ENCODE data around the gene TCF25.
"Not testable (repeated sequence)": the region's sequence is repeated elsewhere in the genome, so short reads cannot be mapped to it uniquely, and the experiment has no call there.

Gene TCF25, protein sequence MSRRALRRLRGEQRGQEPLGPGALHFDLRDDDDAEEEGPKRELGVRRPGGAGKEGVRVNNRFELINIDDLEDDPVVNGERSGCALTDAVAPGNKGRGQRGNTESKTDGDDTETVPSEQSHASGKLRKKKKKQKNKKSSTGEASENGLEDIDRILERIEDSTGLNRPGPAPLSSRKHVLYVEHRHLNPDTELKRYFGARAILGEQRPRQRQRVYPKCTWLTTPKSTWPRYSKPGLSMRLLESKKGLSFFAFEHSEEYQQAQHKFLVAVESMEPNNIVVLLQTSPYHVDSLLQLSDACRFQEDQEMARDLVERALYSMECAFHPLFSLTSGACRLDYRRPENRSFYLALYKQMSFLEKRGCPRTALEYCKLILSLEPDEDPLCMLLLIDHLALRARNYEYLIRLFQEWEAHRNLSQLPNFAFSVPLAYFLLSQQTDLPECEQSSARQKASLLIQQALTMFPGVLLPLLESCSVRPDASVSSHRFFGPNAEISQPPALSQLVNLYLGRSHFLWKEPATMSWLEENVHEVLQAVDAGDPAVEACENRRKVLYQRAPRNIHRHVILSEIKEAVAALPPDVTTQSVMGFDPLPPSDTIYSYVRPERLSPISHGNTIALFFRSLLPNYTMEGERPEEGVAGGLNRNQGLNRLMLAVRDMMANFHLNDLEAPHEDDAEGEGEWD

DNA sequence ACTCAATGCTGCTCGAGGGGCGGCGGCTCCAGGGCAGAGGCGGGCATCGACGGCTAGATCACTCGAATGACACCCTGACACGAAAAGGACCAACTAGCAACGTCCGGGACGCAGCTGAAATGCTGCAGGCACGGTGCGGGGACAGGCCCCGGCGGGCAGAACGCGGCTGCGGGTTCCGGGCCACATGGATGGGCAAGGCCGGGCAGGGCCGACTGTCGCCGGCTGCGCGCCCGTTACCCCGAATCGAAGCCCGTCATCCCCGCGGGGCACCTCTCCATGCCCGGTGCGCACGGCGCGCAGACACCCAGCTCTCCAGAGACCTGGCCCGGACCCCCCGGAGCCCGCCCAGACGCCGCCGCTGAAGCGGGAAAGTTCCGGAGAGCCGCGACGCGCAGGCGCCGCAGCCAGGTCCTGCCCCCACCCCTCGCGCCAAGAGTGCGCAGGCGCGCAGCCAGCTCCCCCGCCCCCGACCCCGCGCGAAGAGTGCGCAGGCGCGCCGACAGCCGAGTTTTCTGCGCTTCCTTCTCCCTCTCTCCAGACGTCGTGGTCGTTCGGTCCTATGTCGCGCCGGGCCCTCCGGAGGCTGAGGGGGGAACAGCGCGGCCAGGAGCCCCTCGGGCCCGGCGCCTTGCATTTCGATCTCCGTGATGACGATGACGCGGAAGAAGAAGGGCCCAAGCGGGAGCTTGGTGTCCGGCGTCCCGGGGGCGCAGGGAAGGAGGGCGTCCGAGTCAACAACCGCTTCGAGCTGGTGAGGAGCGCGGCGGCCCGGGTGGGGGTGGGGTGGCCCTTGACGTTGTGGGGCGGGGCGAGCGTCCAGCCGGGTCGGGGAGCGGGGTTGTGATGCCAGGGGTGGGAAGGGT lies at the start of gene TCF25:
TSS of gene TCF25 (plus strand) at position 484 of the 863 bp plus-strand sequence. CDS start at position 560, 76 bp downstream.
- DNase-seq = peak; percentile 72 to 74

- not testable (repeated sequence) for DNase-seq
These were observed 49.6 kb upstream of the TCF25 start for GRCh38 chr16:89823824-89824148.

- DNase-seq = no peak
These were observed 46.6 kb upstream of the TCF25 start for GRCh38 chr16:89826531-89827382.

GRCh38 chr16:89827383-89828198 lies 45.8 kb upstream of the TCF25 start:
- DNase-seq = peak; percentile 26 to 66

GRCh38 chr16:89828199-89828869 lies 45.1 kb upstream of the TCF25 start, which contains the start of gene SPIRE2:
SPIRE2 (plus strand) TSS chr16:89828475; CDS start chr16:89828551, 76 bp downstream.
- no peak for DNase-seq

DNA sequence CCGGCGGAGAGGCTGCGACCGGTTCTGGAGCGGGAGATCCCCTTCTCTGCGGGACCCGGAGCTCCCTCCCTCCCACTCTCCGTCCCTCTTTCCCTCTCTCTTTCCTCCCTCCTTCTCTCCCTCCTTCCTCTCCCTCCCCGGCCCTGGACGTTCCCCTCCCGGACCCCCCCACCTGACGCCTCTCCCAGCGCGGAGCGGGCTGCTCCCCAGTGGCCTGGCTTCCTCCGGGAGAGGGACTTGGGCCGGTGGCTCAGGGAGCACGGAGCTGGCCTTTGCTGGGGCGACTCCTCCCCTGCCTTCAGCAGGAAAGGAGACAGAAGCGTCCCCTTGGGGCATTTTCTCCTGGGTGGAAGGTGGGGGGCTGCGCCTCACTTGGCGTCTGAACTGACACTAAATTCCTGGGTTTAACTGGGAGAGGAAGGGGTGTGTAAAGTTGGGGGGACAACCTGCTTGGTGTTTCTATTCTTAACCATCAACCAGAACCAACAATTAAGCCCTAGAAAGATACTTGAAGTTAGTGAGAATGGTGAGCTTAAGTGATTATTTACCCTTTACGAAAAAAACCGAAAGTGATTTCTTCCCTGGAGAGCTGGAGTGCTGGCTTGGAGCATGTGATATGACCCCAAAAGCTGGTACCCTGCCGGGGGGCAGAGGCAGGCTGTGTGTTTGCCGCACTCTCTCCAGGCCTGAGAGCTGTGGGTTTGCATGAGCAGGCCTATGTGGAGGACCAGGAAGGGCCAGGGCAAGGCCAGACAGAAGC lies 44.3 kb upstream of the TCF25 start:
- DNase-seq = no peak

GRCh38 chr16:89829630-89830437 lies 43.6 kb upstream of the TCF25 start:
- no peak for DNase-seq

DNA sequence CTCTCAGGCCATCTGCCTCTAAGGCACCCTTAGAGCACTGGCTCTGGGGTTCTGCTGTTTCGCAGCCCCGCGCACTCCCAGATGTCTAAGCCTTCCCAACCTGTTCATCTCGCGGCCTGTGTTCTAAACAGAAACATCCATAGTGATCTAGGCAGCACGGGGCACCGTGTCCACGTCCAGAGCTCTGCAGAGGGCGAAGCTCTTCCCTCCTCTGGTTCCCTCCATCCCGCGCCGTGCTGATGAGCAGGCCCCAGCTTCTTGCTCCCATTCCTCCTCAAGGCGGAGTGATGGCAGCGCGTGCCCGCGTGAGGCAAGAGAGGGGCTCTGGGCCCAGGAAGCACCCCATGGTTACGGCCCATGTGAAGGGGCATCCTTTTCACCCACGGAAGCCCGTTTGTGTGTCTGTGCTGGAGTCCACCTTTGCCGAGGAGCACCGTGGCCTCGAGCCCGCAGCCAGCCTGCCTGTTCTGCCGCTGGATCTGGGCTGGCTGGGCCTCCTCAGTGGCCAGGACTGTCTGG lies 41.5 kb upstream of the TCF25 start:
- DNase-seq = no peak

- DNase-seq = not testable (repeated sequence)
These were observed 39.6 kb upstream of the TCF25 start for GRCh38 chr16:89833664-89834363.

DNA sequence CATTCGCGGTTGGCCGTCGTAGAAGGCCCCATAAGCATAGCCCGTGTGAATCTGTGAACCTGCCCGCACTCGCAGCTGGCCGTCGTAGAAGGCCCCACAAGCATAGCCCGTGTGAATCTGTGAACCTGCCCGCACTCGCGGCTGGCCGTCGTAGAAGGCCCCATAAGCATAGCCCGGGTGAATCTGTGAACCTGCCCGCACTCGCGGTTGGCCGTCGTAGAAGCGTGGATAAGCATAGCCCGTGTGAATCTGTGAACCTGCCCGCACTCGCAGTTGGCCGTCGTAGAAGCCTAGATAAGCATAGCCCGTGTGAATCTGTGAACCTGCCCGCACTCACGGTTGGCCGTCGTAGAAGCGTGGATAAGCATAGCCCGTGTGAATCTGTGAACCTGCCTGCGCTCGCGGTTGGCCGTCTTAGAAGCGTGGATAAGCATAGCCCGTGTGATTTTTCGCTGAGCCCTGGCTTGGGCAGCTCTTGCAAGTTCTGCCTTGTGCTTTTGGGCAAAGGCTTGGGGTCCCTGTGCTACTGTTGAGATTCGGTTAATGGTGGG lies 38.5 kb upstream of the TCF25 start:
- DNase-seq = not testable (repeated sequence)

DNA sequence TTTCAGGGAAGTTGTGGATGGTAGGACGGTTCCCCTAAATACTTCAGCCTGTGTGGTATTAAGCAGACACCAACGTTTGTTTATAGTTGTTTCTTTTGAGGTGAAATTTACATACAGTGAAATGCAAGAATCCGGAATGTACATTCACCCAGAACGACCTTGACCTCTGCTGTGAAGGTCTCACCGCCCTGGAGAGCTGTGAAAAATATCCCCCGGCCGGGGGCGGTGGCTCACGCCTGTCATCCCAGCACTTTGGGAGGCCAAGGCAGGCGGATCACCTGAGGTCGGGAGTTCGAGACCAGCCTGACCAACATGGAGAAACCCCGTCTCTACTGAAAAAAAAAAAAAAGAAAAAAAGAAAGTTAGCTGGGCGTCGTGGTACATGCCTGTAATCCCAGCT lies 36.9 kb upstream of the TCF25 start:
- DNase-seq = not testable (repeated sequence)

DNA sequence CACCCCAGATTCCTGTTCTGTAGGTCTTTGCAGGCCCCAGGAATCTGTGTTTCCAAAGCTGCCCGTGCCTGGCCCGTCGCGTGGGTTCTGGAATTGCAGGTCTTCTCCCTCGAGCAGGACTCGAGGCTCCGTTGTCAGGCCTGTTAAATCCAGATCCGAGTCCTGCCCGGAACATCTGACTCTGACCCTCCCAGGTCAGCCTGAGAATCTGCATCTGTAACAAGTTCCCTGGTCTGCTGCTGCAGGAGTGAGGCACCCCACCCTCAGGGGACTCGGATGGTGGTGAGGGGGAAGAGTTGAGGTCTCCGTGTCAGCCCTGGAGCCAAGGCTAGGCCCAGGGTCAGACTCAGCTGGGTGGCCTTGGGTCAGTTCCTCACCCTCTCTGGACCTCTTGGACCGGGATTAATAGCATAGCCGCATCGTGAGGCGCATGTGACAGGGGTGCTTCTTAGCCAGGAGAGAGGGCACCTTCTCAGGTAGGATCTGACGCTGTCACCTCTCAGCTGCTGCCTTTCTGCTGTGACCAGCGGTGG lies 36.3 kb upstream of the TCF25 start:
- no peak for DNase-seq

DNA sequence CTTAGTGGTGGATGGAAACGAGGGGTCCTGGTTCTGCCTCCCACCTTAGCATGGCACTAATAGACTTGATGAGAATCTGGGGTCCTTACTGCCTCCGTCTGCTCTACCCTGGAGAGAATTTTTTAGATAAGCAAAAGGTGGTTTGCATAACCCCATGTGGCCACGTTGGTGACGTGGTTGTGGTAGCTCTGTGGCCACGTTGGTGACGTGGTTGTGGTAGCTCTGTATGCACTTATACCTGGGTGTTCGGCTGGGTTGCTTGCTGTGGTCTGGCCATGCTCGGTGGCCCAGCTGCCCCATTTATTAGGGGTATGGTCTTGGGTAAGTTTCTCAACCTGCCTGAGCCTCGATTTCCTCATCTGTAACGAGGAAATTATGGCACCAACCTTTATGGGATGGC lies 32.1 kb upstream of the TCF25 start:
- no peak for DNase-seq

GRCh38 chr16:89842471-89843408 lies 30.7 kb upstream of the TCF25 start:
- peak in 1 of 2 experiments; percentile 21 for DNase-seq

DNA sequence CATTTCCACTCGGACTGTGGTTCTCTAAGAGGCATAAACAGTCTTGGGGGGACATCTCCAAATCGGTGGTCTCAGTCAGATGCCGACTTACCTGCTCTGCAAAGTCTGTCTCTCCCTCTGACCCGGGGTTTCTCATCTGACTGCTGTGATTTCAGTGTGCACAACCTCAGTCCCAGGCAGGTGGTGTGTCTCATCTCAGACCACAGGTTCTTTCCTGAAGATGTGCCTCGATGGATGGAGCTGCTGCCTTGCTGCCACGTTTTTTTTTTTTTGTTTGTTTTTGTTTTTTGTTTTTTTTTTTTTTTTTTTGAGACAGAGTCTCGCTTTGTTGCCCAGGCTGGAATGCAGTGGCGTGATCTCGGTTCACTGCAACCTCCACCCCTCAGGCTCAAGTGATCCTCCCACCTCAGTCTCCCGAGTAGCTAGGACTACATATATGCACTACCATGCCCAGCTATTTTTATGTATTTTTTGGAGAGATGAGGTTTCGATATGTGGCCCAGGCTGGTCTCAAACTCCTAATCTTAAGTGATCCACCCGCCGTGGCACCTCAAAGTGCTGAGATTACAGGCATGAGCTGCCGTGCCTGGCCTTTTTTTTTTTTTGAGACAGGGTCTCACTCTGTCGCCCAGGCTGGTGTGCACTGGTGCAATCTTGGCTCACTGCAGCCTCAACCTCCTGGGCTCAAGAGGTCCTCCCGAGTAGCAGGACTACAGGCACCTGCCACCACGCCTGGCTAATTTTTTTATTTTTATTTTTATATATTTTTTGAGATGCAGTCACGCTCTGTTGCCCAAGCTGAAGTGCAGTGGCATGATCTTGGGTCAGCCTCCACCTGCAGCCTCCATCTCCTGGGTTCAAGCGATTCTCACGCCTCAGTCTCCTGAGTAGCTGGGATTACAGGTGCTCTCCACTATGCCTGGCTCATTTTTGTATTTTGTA lies 29.7 kb upstream of the TCF25 start:
- no peak for DNase-seq

All from SW 1271 (cell line).